ENCODE results near the gene LST1. TPM values are rescaled to one million over a fixed set of nuclear protein-coding genes. Genes with fewer than 3 reads are reported as not detected.

Gene LST1
- total RNA-seq, 1 experiment from 2014 or later: 5.1 TPM

- Histone ChIP-seq H3K79me2 (ENCODE audit: low read length) (peaks cover 46% of the 10 kb centered on the region), H3K4me1 (ENCODE audit: low read length) (peaks cover 21% of the 10 kb centered on the region), H2AFZ (ENCODE audit: low read length) (no peak overlapping the region), H4K20me1 (ENCODE audit: insufficient read depth, low read depth, low read length) (peaks cover 40% of the 10 kb centered on the region), H3K4me3 (ENCODE audit: low read length) (no peak overlapping the region), H3K9me3 (ENCODE audit: low read length) (no peaks in the 10 kb centered on the region), H3K27me3 (ENCODE audit: low read length) (no peaks in the 10 kb centered on the region), H3K27ac (ENCODE audit: low read length) (no peak overlapping the region), H3K4me2 (ENCODE audit: low read depth, low read length, poor library complexity, severe bottlenecking) (no peak overlapping the region), H3K9me2 (replicated peaks; ENCODE audit: insufficient read depth, low read length) (no peaks in the 10 kb centered on the region), H3K36me3 (ENCODE audit: insufficient read depth, low read length) (peaks cover 69% of the 10 kb centered on the region), H3K9ac (ENCODE audit: low read length) (no peak overlapping the region)
- no peak for DNase-seq
Observed at GRCh38 chr6:31624070-31624469, 38.0 kb downstream of the LST1 start.

GRCh38 chr6:31626952-31627351, 40.9 kb downstream of the LST1 start:
- Histone ChIP-seq H2AFZ (ENCODE audit: low read length) (no peak overlapping the region), H3K27me3 (ENCODE audit: low read length) (no peaks in the 10 kb centered on the region), H3K9me2 (replicated peaks; ENCODE audit: insufficient read depth, low read length) (no peaks in the 10 kb centered on the region), H3K4me1 (ENCODE audit: low read length) (peaks cover 10% of the 10 kb centered on the region), H4K20me1 (ENCODE audit: insufficient read depth, low read depth, low read length) (peaks cover 43% of the 10 kb centered on the region), H3K27ac (ENCODE audit: low read length) (no peak overlapping the region), H3K4me3 (ENCODE audit: low read length) (no peak overlapping the region), H3K9ac (ENCODE audit: low read length) (no peak overlapping the region), H3K36me3 (ENCODE audit: insufficient read depth, low read length) (peaks cover 83% of the 10 kb centered on the region), H3K9me3 (ENCODE audit: low read length) (no peaks in the 10 kb centered on the region), H3K4me2 (ENCODE audit: low read depth, low read length, poor library complexity, severe bottlenecking) (no peak overlapping the region), H3K79me2 (ENCODE audit: low read length) (peaks cover 32% of the 10 kb centered on the region)
- DNase-seq: no peak

- peaks cover 36% of the 10 kb centered on the region for H4K20me1 ChIP-seq (ENCODE audit: insufficient read depth, low read depth, low read length)
- H3K4me3 ChIP-seq (ENCODE audit: low read length): no peak overlapping the region
- H2AFZ ChIP-seq (ENCODE audit: low read length): no peak overlapping the region
- peaks cover 2% of the 10 kb centered on the region for H3K4me1 ChIP-seq (ENCODE audit: low read length)
- DNase-seq: no peak
- peaks cover 24% of the 10 kb centered on the region for H3K79me2 ChIP-seq (ENCODE audit: low read length)
- H3K27me3 ChIP-seq (ENCODE audit: low read length): no peaks in the 10 kb centered on the region
- no peaks in the 10 kb centered on the region for H3K9me2 ChIP-seq (replicated peaks; ENCODE audit: insufficient read depth, low read length)
- no peak overlapping the region for H3K27ac ChIP-seq (ENCODE audit: low read length)
- no peak overlapping the region for H3K4me2 ChIP-seq (ENCODE audit: low read depth, low read length, poor library complexity, severe bottlenecking)
- H3K9ac ChIP-seq (ENCODE audit: low read length): no peak overlapping the region
- H3K36me3 ChIP-seq (ENCODE audit: insufficient read depth, low read length): peaks cover 77% of the 10 kb centered on the region
- no peaks in the 10 kb centered on the region for H3K9me3 ChIP-seq (ENCODE audit: low read length)
Observed at GRCh38 chr6:31627690-31628287, 41.7 kb downstream of the LST1 start.

- Histone ChIP-seq H4K20me1 (ENCODE audit: insufficient read depth, low read depth, low read length) (peaks cover 35% of the 10 kb centered on the region; the same call in 1 of the 2 replicates), H3K4me3 (ENCODE audit: low read length) (no peak overlapping the region), H3K36me3 (ENCODE audit: insufficient read depth, low read length) (peaks cover 73% of the 10 kb centered on the region), H3K27ac (ENCODE audit: low read length) (no peak overlapping the region), H3K9me2 (replicated peaks; ENCODE audit: insufficient read depth, low read length) (no peaks in the 10 kb centered on the region), H3K4me2 (ENCODE audit: low read depth, low read length, poor library complexity, severe bottlenecking) (no peak overlapping the region), H3K9ac (ENCODE audit: low read length) (no peak overlapping the region), H3K9me3 (ENCODE audit: low read length) (no peaks in the 10 kb centered on the region), H3K79me2 (ENCODE audit: low read length) (peaks cover 12% of the 10 kb centered on the region), H3K4me1 (ENCODE audit: low read length) (peaks cover under 1% of the 10 kb centered on the region), H3K27me3 (ENCODE audit: low read length) (no peaks in the 10 kb centered on the region), H2AFZ (ENCODE audit: low read length) (no peak overlapping the region)
- no peak for DNase-seq
Observed at GRCh38 chr6:31629014-31629413, 42.9 kb downstream of the LST1 start.

GRCh38 chr6:31630177-31630934, 44.3 kb downstream of the LST1 start:
- Histone ChIP-seq H3K36me3 (ENCODE audit: insufficient read depth, low read length) (peaks cover 73% of the 10 kb centered on the region), H3K9me3 (ENCODE audit: low read length) (no peaks in the 10 kb centered on the region), H3K9ac (ENCODE audit: low read length) (no peak overlapping the region), H3K27me3 (ENCODE audit: low read length) (no peaks in the 10 kb centered on the region), H3K4me2 (ENCODE audit: low read depth, low read length, poor library complexity, severe bottlenecking) (no peak overlapping the region), H2AFZ (ENCODE audit: low read length) (no peak overlapping the region), H3K4me3 (ENCODE audit: low read length) (no peak overlapping the region), H3K27ac (ENCODE audit: low read length) (no peak overlapping the region), H4K20me1 (ENCODE audit: insufficient read depth, low read depth, low read length) (peaks cover 40% of the 10 kb centered on the region; the same call in 1 of the 2 replicates), H3K4me1 (ENCODE audit: low read length) (peaks cover 13% of the 10 kb centered on the region), H3K79me2 (ENCODE audit: low read length) (peaks cover 7% of the 10 kb centered on the region), H3K9me2 (replicated peaks; ENCODE audit: insufficient read depth, low read length) (no peaks in the 10 kb centered on the region)
- DNase-seq: no peak

- no peak for DNase-seq
- Histone ChIP-seq H3K9me3 (ENCODE audit: low read length) (no peaks in the 10 kb centered on the region), H4K20me1 (ENCODE audit: insufficient read depth, low read depth, low read length) (peaks cover 37% of the 10 kb centered on the region; the same call in 1 of the 2 replicates), H3K36me3 (ENCODE audit: insufficient read depth, low read length) (peaks cover 73% of the 10 kb centered on the region), H3K4me1 (ENCODE audit: low read length) (peaks cover 22% of the 10 kb centered on the region), H3K4me2 (ENCODE audit: low read depth, low read length, poor library complexity, severe bottlenecking) (no peak overlapping the region), H3K9me2 (replicated peaks; ENCODE audit: insufficient read depth, low read length) (no peaks in the 10 kb centered on the region), H3K27me3 (ENCODE audit: low read length) (no peaks in the 10 kb centered on the region), H3K79me2 (ENCODE audit: low read length) (no peaks in the 10 kb centered on the region; the same call in 1 of the 2 replicates), H2AFZ (ENCODE audit: low read length) (no peak overlapping the region), H3K27ac (ENCODE audit: low read length) (no peak overlapping the region), H3K9ac (ENCODE audit: low read length) (no peak overlapping the region), H3K4me3 (ENCODE audit: low read length) (no peak overlapping the region)
Observed at GRCh38 chr6:31631209-31631608, 45.1 kb downstream of the LST1 start.

- no peak overlapping the region for H3K4me2 ChIP-seq (ENCODE audit: low read depth, low read length, poor library complexity, severe bottlenecking)
- H3K4me3 ChIP-seq (ENCODE audit: low read length): no peak overlapping the region
- H3K9me2 ChIP-seq (replicated peaks; ENCODE audit: insufficient read depth, low read length): no peaks in the 10 kb centered on the region
- H3K79me2 ChIP-seq (ENCODE audit: low read length): no peaks in the 10 kb centered on the region; the same call in 1 of the 2 replicates
- no peak overlapping the region for H3K27ac ChIP-seq (ENCODE audit: low read length)
- DNase-seq: no peak
- peaks cover 28% of the 10 kb centered on the region for H3K4me1 ChIP-seq (ENCODE audit: low read length)
- no peaks in the 10 kb centered on the region for H3K27me3 ChIP-seq (ENCODE audit: low read length)
- H3K36me3 ChIP-seq (ENCODE audit: insufficient read depth, low read length): peaks cover 72% of the 10 kb centered on the region
- no peaks in the 10 kb centered on the region for H3K9me3 ChIP-seq (ENCODE audit: low read length)
- peaks cover 34% of the 10 kb centered on the region; the same call in 1 of the 2 replicates for H4K20me1 ChIP-seq (ENCODE audit: insufficient read depth, low read depth, low read length)
- H3K9ac ChIP-seq (ENCODE audit: low read length): no peak overlapping the region
- H2AFZ ChIP-seq (ENCODE audit: low read length): no peak overlapping the region
Observed at GRCh38 chr6:31631681-31632278, 45.7 kb downstream of the LST1 start.

- H3K36me3 ChIP-seq (ENCODE audit: insufficient read depth, low read length): peaks cover 72% of the 10 kb centered on the region
- no peak overlapping the region for H3K9ac ChIP-seq (ENCODE audit: low read length)
- no peaks in the 10 kb centered on the region for H3K27me3 ChIP-seq (ENCODE audit: low read length)
- no peak for DNase-seq
- no peaks in the 10 kb centered on the region; the same call in 1 of the 2 replicates for H3K79me2 ChIP-seq (ENCODE audit: low read length)
- H3K4me3 ChIP-seq (ENCODE audit: low read length): no peak overlapping the region
- H3K4me2 ChIP-seq (ENCODE audit: low read depth, low read length, poor library complexity, severe bottlenecking): no peak overlapping the region
- peaks cover 34% of the 10 kb centered on the region for H3K4me1 ChIP-seq (ENCODE audit: low read length)
- H4K20me1 ChIP-seq (ENCODE audit: insufficient read depth, low read depth, low read length): peaks cover 30% of the 10 kb centered on the region; the same call in 1 of the 2 replicates
- no peak overlapping the region for H3K27ac ChIP-seq (ENCODE audit: low read length)
- H2AFZ ChIP-seq (ENCODE audit: low read length): no peak overlapping the region
- no peaks in the 10 kb centered on the region for H3K9me3 ChIP-seq (ENCODE audit: low read length)
- H3K9me2 ChIP-seq (replicated peaks; ENCODE audit: insufficient read depth, low read length): no peaks in the 10 kb centered on the region
Observed at GRCh38 chr6:31632279-31632946, 46.3 kb downstream of the LST1 start.
